H1 (cell line): ENCODE data around the gene RIN2. TPM values are rescaled to one million over a fixed set of nuclear protein-coding genes. Genes with fewer than 3 reads are reported as not detected.

Experiments used
- ATF3 ChIP-seq: IDR thresholded peaks from 2 replicates; pipeline ENCODE4 v1.6.1; 2011; ENCODE audit warnings: low read depth, mild to moderate bottlenecking, low read length; ENCODE audit not compliant: insufficient read depth
- BCL11A ChIP-seq, 2 experiments: IDR thresholded peaks; one replicate each; pipeline ENCODE4 v1.6.1; 2011; ENCODE audit warnings: low read depth in 2 of 2, low read length in 2 of 2, mild to moderate bottlenecking in 2 of 2
- CHD1 ChIP-seq: IDR thresholded peaks from 2 replicates; pipeline ENCODE4 v1.6.1; 2012; ENCODE audit warnings: low read depth, low read length, improper control_type of control experiment
- CHD2 ChIP-seq: IDR thresholded peaks from 2 replicates; pipeline ENCODE4 v1.6.1; 2012; ENCODE audit warnings: low read length, improper control_type of control experiment
- KDM1A ChIP-seq: fragments of 200-600, 300-600 bp; sonication (generic); IDR thresholded peaks from 2 replicates; pipeline ENCODE4 v1.7.1; 2016; ENCODE audit warnings: mild to moderate bottlenecking, low read length, borderline replicate concordance
- KDM5A ChIP-seq: fragments of 200-600 bp; IDR thresholded peaks from 2 replicates; pipeline ENCODE4 v1.7.1; 2012; ENCODE audit warnings: mild to moderate bottlenecking, low read length, inconsistent platforms, mixed read lengths
- RAD21 ChIP-seq, 2 experiments: IDR thresholded peaks in 1 of 2; conservative IDR thresholded peaks in 1 of 2; 2 replicates each; pipeline ENCODE4 v1.6.1; 2011; ENCODE audit warnings: low read depth in 2 of 2, low read length in 2 of 2, improper control_type of control experiment in 1 of 2, inconsistent platforms in 1 of 2, mild to moderate bottlenecking in 1 of 2, moderate library complexity in 1 of 2
- TBP ChIP-seq: IDR thresholded peaks from 2 replicates; pipeline ENCODE4 v1.6.1; 2011; ENCODE audit warnings: low read depth, low read length, improper control_type of control experiment
- polyA plus RNA-seq, 7 experiments: library from polyadenylated mRNA; depleted of rRNA in 3 of 7; stranded (reverse) in 5 of 7; unstranded in 2 of 7; fragments of >200 nt in 5 of 7; fragments of 200-250 nt in 2 of 7; gene quantifications; 1 replicate in 5 of 7; 2 replicates in 1 of 7; 4 replicates in 1 of 7; pipeline versions ENCODE4 v1.2.1 to v1.2.3, GENCODE V29; 2011 to 2013; ENCODE audit warnings: missing spikeins in 2 of 7, mixed read lengths in 2 of 7
- total RNA-seq: library from RNA; stranded (reverse); fragmentation: NEBNext Ultra II Directional; extraction: Animal tissue kit (Norgen Biotek cat#: 25700); gene quantifications from 2 replicates; pipeline ENCODE4 v1.2.1, GENCODE V29; 2021

Gene RIN2
- total and polyA plus RNA-seq, 2 of the 8 experiments (the other 6 are each of a cell fraction or from before 2014, with no cell fraction given) = 0.20 to 1.3 TPM

GRCh38 chr20:19747903-19748302, 10.2 kb upstream of the RIN2 start (continued):
- TF ChIP-seq RAD21 (IDR thresholded peaks at IDR 0.05 in 1 of 2, conservative IDR thresholded peaks at IDR 0.05 in 1 of 2; ENCODE audit: low read depth in 2 of 2, low read length in 2 of 2) (no peak), ATF3 (no peak), BCL11A (IDR thresholded peaks at IDR 0.05; ENCODE audit: low read depth in 2 of 2, low read length in 2 of 2) (no peak), KDM1A (no peak), CHD2 (no peak), CHD1 (no peak), KDM5A (no peak), TBP (no peak)
